Measurements from ENCODE around the gene ITGB8. TPM values are rescaled to one million over a fixed set of nuclear protein-coding genes. Genes with fewer than 3 reads are reported as not detected.

The ITGB8 gene
- total RNA-seq, 1 experiment from 2014 or later: 13.9 TPM

DNA sequence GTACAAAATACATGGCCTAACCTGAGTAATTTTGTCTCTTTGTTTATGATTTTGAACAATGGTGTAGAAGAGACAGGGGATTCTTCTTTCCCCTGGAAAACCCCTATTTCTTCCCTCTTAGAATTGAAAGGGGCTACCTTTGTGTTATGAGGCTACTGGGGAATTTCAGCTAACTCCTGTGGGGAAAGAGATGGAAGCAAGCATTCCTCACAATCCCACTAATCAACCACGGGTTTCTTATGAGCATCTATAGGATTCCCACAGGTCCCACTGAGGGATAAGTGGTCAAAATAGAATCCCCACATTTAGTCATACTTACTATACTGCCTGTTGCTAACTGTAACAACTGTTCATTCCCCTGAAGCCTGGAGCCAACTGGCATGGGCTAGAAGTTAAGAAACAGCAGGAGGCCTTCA, 32.2 kb upstream of the ITGB8 start:
- intact Hi-C loops (cut with micrococcal nuclease): no loop called here

DNA sequence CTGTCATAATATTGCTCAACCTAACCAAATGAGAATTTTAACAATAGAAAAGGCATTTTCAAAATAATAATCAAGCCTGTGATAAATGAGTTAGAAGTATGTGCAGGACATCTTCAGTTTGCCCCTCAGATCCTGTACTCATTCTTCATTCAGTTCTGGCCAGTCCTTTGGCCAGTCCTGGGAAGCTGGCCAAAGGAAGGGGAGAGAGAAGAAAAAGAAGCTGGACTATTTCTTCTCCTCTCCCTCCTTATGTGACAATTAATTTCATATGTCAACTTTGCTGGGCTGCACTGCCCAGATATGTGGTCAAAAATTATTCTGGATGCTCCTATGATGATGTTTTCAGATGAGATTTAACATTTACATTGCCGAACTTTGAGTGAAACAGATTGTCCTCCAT, 31.6 kb upstream of the ITGB8 start:
- Histone ChIP-seq H3K9me3 (ENCODE audit: low read length) (no peaks in the 10 kb centered on the region), H3F3A (ENCODE audit: low read length, unreplicated experiment) (no peaks in the 10 kb centered on the region), H3K27me3 (ENCODE audit: low read length) (no peaks in the 10 kb centered on the region), H2AFZ (ENCODE audit: low read length) (no peak overlapping the region), H3K4me3 (ENCODE audit: low read length) (no peak overlapping the region), H4K20me1 (ENCODE audit: low read length) (no peaks in the 10 kb centered on the region), H3K4me2 (ENCODE audit: low read length) (no peak overlapping the region), H3K9ac (ENCODE audit: low read length) (no peak overlapping the region), H3K27ac (ENCODE audit: low read length) (no peak overlapping the region), H3K4me1 (ENCODE audit: insufficient read depth, low read length) (peaks cover 28% of the 10 kb centered on the region), H3K9me2 (replicated peaks; ENCODE audit: low read length) (no peaks in the 10 kb centered on the region), H3K36me3 (ENCODE audit: low read depth, low read length) (no peaks in the 10 kb centered on the region), H3K79me2 (ENCODE audit: low read length) (no peaks in the 10 kb centered on the region)
- TF ChIP-seq EZH2phosphoT487 (IDR thresholded peaks at IDR 0.05; ENCODE audit: borderline replicate concordance, low read length): no peak
- no peak for TF ChIP-seq EZH2 (IDR thresholded peaks at IDR 0.05; ENCODE audit: low read length, unreplicated experiment)
- TF ChIP-seq, protein P1, sequence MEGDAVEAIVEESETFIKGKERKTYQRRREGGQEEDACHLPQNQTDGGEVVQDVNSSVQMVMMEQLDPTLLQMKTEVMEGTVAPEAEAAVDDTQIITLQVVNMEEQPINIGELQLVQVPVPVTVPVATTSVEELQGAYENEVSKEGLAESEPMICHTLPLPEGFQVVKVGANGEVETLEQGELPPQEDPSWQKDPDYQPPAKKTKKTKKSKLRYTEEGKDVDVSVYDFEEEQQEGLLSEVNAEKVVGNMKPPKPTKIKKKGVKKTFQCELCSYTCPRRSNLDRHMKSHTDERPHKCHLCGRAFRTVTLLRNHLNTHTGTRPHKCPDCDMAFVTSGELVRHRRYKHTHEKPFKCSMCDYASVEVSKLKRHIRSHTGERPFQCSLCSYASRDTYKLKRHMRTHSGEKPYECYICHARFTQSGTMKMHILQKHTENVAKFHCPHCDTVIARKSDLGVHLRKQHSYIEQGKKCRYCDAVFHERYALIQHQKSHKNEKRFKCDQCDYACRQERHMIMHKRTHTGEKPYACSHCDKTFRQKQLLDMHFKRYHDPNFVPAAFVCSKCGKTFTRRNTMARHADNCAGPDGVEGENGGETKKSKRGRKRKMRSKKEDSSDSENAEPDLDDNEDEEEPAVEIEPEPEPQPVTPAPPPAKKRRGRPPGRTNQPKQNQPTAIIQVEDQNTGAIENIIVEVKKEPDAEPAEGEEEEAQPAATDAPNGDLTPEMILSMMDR (conservative IDR thresholded peaks at IDR 0.05; ENCODE audit: low read depth, low read length): no peak
- ChIA-PET CTCF (no interaction called here), POLR2A (ENCODE audit: unreplicated experiment) (no interaction called here)
- DNase-seq: no peak
- intact Hi-C loops (cut with micrococcal nuclease): no loop called here
- ATAC-seq: no peak
- no TSS peak for BruUV-seq (replicated peaks)

More for the DNA sequence above, 32.2 kb upstream of the ITGB8 start:
- no peaks in the 10 kb centered on the region for H4K20me1 ChIP-seq (ENCODE audit: low read length)
- ATAC-seq (no peak), DNase-seq (no peak)
- no peaks in the 10 kb centered on the region for H3F3A ChIP-seq (ENCODE audit: low read length, unreplicated experiment)
- TF ChIP-seq EZH2phosphoT487 (IDR thresholded peaks at IDR 0.05; ENCODE audit: borderline replicate concordance, low read length) (no peak), EZH2 (IDR thresholded peaks at IDR 0.05; ENCODE audit: low read length, unreplicated experiment) (no peak)
- TF ChIP-seq, protein P1 (conservative IDR thresholded peaks at IDR 0.05; ENCODE audit: low read depth, low read length): no peak
- H3K27me3 ChIP-seq (ENCODE audit: low read length): no peaks in the 10 kb centered on the region
- no peaks in the 10 kb centered on the region for H3K36me3 ChIP-seq (ENCODE audit: low read depth, low read length)
- no peaks in the 10 kb centered on the region for H3K9me3 ChIP-seq (ENCODE audit: low read length)
- H3K9ac ChIP-seq (ENCODE audit: low read length): no peak overlapping the region
- H3K9me2 ChIP-seq (replicated peaks; ENCODE audit: low read length): no peaks in the 10 kb centered on the region
- no peaks in the 10 kb centered on the region for H3K79me2 ChIP-seq (ENCODE audit: low read length)
- no TSS peak for BruUV-seq (replicated peaks)
- no peak overlapping the region for H3K27ac ChIP-seq (ENCODE audit: low read length)
- H3K4me3 ChIP-seq (ENCODE audit: low read length): no peak overlapping the region
- ChIA-PET POLR2A (ENCODE audit: unreplicated experiment) (no interaction called here), CTCF (no interaction called here)
- no peak overlapping the region for H2AFZ ChIP-seq (ENCODE audit: low read length)
- H3K4me1 ChIP-seq (ENCODE audit: insufficient read depth, low read length): peaks cover 24% of the 10 kb centered on the region
- no peak overlapping the region for H3K4me2 ChIP-seq (ENCODE audit: low read length)

GRCh38 chr7:20299647-20300312, 30.9 kb upstream of the ITGB8 start:
- ChIA-PET CTCF (interaction anchor here (0.6 kb wide), 1 partner anchor 551 kb away, joined by 4 read pairs; no protein-coding TSS in a partner anchor), POLR2A (ENCODE audit: unreplicated experiment) (no interaction called here)
- TF ChIP-seq EZH2phosphoT487 (IDR thresholded peaks at IDR 0.05; ENCODE audit: borderline replicate concordance, low read length) (no peak), EZH2 (IDR thresholded peaks at IDR 0.05; ENCODE audit: low read length, unreplicated experiment) (no peak)
- TF ChIP-seq, protein P1 (conservative IDR thresholded peaks at IDR 0.05; ENCODE audit: low read depth, low read length): no peak
- no peak overlapping the region for H2AFZ ChIP-seq (ENCODE audit: low read length)
- no peak overlapping the region for H3K4me3 ChIP-seq (ENCODE audit: low read length)
- H3K4me2 ChIP-seq (ENCODE audit: low read length): no peak overlapping the region
- no peak overlapping the region for H3K9ac ChIP-seq (ENCODE audit: low read length)
- no peaks in the 10 kb centered on the region for H3K27me3 ChIP-seq (ENCODE audit: low read length)
- H3K36me3 ChIP-seq (ENCODE audit: low read depth, low read length): no peaks in the 10 kb centered on the region
- ATAC-seq (no peak), DNase-seq (no peak)
- H3K4me1 ChIP-seq (ENCODE audit: insufficient read depth, low read length): peaks cover 34% of the 10 kb centered on the region
- no TSS peak for BruUV-seq (replicated peaks)
- no peaks in the 10 kb centered on the region for H3K9me3 ChIP-seq (ENCODE audit: low read length)
- intact Hi-C loops (cut with micrococcal nuclease): loop anchor here (2.0 kb wide), 1 partner anchor 59 kb away; no protein-coding TSS in a partner anchor
- H3K9me2 ChIP-seq (replicated peaks; ENCODE audit: low read length): no peaks in the 10 kb centered on the region
- no peak overlapping the region for H3K27ac ChIP-seq (ENCODE audit: low read length)
- H3K79me2 ChIP-seq (ENCODE audit: low read length): no peaks in the 10 kb centered on the region
- no peaks in the 10 kb centered on the region for H3F3A ChIP-seq (ENCODE audit: low read length, unreplicated experiment)
- H4K20me1 ChIP-seq (ENCODE audit: low read length): no peaks in the 10 kb centered on the region
